Tongue (tissue), 2 donors: ENCODE data around the gene DBNL. TPM values are rescaled to one million over a fixed set of nuclear protein-coding genes. Genes with fewer than 3 reads are reported as not detected.
"Not testable (repeated sequence)": the region's sequence is repeated elsewhere in the genome, so short reads cannot be mapped to it uniquely, and the experiment has no call there.

Source experiments
- DNase-seq: peaks from one replicate; pipeline ENCODE4 v3.0.0-alpha.2; 2015
- total RNA-seq: library from RNA; depleted of rRNA; stranded (reverse); fragments of >200 nt; gene quantifications from one replicate; pipeline ENCODE4 v1.2.3, GENCODE V29; 2014

DBNL gene
- 75.1 TPM for total RNA-seq

GRCh38 chr7:44044315-44045225 is at the start of gene DBNL:
Gene DBNL (plus strand): TSS chr7:44044702. CDS start chr7:44044738, 36 bp downstream.
- DNase-seq, result peak; percentile 95

- not testable (repeated sequence) for DNase-seq
These were observed 47.0 kb upstream of the DBNL start, which contains the start of gene SPDYE1 for GRCh38 chr7:43997532-43997931. Gene SPDYE1 (plus strand): TSS chr7:43997897. CDS start chr7:43999950, 2,053 bp downstream.

- DNase-seq, result not testable (repeated sequence)
These were observed 32.4 kb upstream of the DBNL start for GRCh38 chr7:44012081-44012480.

DNA sequence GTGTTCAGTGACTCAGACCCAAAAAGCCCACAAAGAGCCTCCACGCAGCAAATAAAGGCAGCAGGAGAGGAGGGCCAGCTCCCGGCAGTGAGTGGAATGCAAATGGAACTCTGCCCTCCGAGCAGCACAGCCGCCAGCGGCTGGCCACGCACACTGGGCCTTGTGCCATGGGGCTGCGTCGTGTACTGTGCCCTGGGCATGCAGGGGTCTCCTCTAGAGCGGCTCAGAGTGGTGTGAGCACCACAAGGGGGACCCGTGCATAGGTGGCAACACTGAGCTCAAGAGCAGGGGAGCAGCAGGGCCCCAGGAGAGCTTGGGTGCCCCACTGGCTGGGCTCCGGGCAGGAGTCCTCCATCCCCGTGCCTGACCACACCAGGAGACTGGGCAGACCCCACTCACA is 29.4 kb upstream of the DBNL start:
- not testable (repeated sequence) for DNase-seq

DNA sequence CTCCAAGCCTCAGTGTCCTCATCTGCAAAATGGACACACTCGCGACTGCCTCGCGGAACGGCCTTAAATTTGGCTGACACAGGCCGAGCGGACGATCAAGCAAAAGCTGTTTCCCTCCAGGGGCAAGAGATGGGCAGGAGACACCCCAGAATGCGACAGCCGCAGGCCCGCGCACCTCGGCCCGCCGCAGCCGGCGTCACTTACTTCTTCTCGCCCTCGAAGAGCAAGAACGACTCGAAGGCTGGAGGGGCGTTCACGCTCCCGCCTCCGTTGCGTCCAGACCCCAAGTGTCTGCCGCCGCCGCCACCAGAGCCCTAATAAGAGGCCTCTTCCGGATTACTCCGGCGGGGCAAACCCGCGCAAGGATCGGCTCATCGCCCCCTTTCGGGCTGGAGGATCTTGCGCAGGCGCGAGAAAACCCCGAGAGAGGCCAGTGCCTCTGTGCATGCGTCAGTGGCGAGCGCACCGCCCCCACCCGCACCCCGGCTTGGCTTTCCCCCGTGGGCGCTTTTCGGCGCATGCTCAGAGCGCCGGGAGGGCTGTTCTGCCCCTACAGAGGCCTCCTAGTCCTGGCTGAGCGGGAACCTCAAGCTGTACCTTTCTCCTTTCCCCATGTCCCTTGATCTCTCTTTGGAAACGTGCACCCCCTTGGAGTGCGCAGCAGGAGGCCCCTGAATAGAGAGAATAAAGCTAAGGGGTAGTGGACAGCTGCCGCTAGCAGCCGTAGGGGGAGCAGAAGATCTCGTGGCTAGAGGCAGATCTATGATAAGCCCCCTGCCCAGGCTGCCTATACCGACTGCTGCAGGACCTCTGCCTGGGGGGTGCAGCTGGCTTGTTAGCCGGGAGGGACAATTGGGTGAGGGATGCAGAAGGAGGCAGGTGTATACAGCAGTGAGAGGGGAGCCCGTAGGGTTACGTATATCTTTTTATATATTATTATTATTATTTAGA is 25.4 kb upstream of the DBNL start:
- peak; percentile 99 for DNase-seq

DNA sequence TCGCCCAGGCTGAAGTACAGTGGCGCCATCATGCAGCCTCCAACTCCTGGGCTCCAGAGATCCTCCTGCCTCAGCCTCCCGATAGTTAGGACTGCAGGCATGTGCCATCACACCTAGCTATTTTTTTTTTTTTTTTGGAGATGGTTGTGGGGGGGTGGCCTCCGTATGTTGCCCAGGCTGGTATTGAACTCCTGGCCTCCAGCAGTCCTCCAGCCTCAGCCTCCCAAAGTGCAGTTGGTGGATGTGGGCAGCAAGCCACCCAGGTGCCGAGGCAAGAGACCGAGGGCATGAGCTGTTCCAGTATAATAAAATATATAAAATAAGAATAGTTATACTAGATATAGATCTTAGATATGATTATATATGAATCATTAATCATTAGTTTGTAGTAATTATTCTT is 24.7 kb upstream of the DBNL start:
- DNase-seq, result not testable (repeated sequence)

DNA sequence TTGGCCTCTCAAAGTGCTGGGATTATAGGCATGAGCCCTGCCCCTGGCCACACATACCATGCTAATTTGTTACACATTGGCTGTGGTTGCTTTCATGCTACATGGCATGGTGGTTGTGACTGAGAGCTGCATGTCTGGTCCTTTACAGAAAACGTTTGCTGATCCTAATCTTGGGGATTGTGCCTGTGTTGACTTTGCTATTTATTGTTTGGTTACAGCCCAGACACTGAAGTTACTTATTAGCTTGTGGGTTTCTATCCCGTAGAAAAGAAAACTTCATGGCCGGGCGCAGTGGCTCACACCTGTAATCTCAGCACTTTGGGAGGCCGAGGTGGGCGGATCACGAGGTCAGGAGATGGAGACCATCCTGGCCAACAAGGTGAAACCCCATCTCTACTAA is 22.4 kb upstream of the DBNL start:
- not testable (repeated sequence) for DNase-seq

DNA sequence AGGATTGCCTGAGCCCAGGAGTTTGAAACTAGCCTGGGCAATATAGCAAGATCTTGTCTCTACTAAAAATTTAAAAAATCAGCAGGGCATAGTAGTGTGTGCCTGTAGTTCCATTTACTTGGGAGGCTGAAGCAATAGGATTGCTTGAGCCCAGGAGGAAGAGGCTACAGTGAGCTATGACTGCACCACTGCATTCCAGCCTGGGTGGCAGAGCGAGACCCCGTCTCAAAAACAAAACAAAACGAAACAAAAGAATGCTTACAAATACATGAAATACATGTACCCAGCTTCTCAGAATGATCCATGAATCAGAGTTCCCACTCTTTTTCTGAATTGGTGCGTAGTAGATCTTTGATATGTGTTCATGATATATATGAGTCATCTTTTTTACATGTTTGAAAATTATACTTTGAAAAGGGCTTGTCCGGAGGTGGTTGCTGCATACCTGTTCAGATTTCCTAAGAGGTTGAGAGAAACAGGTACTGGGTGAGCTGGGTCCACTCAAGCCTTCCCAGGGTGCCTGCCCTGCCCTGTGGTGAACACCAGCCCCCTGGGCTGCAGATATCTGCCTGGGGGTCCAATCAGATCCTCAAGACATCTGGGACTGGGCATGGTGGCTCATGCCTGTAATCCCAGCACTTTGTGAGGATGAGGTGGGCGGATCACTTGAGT is 21.6 kb upstream of the DBNL start:
- DNase-seq, result not testable (repeated sequence)

GRCh38 chr7:44029433-44029832 is 15.1 kb upstream of the DBNL start:
- not testable (repeated sequence) for DNase-seq

GRCh38 chr7:44030029-44030428 is 14.5 kb upstream of the DBNL start:
- DNase-seq, result not testable (repeated sequence)

DNA sequence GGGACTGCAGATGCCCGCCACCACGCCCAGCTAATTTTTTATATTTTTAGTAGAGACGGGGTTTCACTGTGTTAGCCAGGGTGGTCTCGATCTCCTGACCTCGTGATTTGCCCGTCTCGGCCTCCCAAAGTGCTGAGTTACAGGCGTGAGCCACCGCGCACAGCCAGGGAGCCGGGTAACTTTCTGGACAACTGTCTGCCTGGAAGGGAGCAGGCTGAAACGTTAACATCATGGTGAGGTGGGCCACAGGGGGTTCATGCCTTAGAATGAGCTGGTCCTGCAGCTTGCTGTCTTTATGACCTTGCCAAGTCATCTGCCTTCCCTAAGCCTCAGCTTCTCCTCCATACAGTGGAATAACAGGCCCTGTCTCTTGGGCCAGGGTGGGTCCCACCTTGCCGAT is 13.2 kb upstream of the DBNL start:
- not testable (repeated sequence) for DNase-seq

DNA sequence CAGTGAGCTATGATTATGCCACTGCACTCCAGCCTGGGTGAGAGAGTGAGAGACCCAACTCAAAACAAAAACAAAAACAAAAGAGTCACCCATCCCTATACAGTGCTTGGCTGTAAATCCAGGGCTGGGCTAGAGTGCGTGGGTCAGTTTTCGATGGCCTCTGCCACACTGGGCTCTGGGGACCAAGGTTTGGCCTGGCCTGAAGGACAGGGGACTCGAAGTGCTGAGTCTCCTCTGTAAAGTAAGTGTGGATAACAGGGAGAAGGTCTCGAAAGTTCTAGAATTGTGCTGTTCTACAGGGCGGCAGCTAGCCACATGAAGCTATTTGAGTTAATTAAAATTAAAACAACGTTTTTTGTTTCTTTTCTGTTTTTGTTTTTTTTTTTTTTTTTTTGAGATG is 12.5 kb upstream of the DBNL start:
- not testable (repeated sequence) for DNase-seq

GRCh38 chr7:44033971-44034844 is 10.3 kb upstream of the DBNL start:
- DNase-seq, result not testable (repeated sequence)

- not testable (repeated sequence) for DNase-seq
These were observed 8.1 kb upstream of the DBNL start for GRCh38 chr7:44036364-44036763.

GRCh38 chr7:44037951-44038350 is 6.6 kb upstream of the DBNL start:
- DNase-seq, result not testable (repeated sequence)

DNA sequence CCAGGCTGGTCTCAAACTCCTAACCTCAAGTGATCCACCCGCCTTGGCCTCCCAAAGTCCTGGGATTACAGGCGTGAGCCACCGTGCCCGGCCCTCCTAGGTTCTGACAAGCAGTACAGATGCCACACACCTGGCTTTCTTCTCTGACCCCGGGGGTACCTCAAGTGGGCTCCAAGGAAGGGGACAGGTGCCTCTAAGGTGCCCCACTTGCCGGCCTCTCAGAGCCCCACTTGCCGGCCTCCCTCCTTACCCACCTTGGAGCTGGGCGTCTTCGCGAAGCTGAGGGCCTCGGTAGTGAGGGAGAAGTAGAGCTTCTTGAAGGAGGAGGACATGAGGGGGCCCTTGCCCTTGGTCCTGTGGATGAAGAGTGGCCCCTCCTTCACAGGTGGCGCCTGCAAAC is 5.9 kb upstream of the DBNL start:
- not testable (repeated sequence) for DNase-seq

DNA sequence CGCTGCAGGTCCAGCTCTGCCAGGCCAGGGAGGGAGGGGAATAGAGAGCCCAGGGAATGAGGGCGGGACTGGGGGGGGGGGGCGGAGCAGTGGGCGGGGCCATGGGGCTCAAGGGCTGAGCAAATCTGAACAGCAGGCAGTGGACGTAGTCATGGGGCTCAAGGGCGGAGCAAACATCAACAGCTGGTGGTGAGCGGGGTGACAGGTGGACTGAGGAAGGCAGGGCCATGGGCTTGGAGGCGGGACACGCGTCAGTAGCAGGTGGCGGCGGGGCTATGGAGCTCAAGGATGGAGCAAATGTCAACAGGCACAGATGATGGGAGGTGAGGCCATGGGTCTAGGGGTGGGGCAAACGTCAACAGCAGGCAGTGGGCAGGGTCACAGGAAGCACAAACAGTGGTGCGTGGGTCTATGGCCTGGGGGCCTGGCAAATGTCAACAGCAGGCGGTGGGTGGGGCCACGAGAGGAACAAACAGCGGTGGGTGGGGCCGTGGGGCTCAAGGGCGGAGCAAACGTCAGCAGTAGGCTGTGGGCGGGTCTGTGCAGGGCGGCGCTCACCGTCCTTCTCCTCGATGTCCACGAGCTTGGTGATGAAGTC is 5.4 kb upstream of the DBNL start:
- DNase-seq, result peak; percentile 91

- not testable (repeated sequence) for DNase-seq
These were observed 4.6 kb upstream of the DBNL start for GRCh38 chr7:44039800-44040492.

- DNase-seq, result not testable (repeated sequence)
These were observed 4.0 kb upstream of the DBNL start for GRCh38 chr7:44040493-44040891.

DNA sequence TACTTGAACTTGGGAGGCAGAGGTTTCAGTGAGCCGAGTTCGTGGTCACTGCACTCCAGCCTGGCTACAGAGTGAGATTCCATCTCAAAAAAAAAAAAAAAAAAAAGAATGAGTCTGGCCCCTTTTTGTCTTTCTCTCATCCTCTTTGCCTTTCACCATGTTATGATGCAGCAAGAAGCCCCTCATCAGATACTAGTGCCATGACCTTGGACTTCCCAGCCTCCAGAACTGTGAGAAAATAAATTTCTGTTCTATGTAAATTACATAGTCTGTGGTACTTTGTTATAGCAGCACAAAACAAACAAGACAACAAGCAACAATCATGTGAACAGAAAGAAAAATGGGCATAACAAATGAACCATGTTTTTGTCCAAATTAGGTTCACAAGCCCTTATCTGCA is 2.3 kb upstream of the DBNL start:
- no peak for DNase-seq
